Measurements from ENCODE around the gene FHOD1.

FHOD1 gene

DNA sequence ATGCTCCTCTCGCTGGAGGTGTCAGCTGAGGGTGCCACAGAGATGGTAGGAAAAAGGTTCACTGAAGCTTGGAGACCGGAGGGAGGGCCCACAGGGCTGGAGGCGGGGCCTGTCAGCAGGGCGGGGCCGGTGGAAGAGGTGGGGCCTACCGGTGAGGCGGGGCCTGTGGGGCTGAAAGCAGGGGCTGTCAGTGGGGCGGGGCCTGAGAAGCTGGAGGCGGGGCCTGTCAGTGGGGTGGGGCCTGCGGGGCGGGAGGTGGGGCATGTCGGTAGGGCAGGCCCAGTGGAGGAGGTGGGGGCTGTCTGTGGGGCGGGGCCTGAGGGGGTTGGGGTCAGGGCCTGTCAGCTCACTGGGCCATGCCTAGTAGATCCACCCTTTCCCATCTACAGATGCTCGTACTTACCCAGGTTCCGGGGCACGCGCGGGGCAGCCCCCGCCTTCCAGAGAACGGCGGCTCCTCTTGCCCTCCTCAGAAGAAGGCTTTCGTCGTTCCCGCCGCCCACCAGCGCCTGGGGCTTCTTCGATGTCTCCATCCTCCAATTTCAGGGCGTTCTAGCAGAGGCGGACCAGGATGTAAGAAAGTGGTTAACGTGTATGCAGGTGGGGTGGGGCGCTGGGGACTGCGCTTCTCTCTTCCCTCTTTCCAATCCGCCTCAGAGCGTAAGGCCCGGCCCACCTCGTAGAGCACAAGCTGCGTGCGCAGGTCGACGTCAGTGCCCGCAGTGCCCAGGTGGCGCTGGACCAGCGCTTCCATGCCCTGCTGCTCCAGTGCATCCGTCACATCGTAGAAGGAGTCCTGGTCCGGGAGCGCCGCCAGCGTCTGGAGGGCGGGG lies 10.5 kb downstream of the FHOD1 start:
- Histone ChIP-seq H3K27ac (ENCODE audit: extremely low read depth, low read depth, low read length) (no peak overlapping the region), H3K4me1 (ENCODE audit: control insufficient read depth, insufficient read depth, low read length) (no peaks in the 10 kb centered on the region), H3K9me3 (ENCODE audit: control insufficient read depth, insufficient read depth, low read depth, low read length) (no peaks in the 10 kb centered on the region), H3K36me3 (ENCODE audit: control insufficient read depth in 2 of 2, insufficient read depth in 1 of 2, low read length in 2 of 2) (peaks cover 8 to 66% of the 10 kb centered on the region in 2 experiments; a peak in 2 of 3 replicates), H3K4me3 (ENCODE audit: low read depth, low read length) (no peak overlapping the region)
- TF ChIP-seq SP3 (tag by site-specific recombination; IDR thresholded peaks at IDR 0.05): peak; percentile 60
- TF ChIP-seq ZNF324 (tag by site-specific recombination; IDR thresholded peaks at IDR 0.05): no peak
- TF ChIP-seq ZNF692 (tag by site-specific recombination; IDR thresholded peaks at IDR 0.05): peak; percentile 83
- no peak for TF ChIP-seq AEBP2 (tag by site-specific recombination; IDR thresholded peaks at IDR 0.05; ENCODE audit: borderline replicate concordance)
- TF ChIP-seq ZFP69B (tag by site-specific recombination; IDR thresholded peaks at IDR 0.05): peak; percentile 82
- peak; percentile 60 for TF ChIP-seq ZBTB20 (tag by site-specific recombination; IDR thresholded peaks at IDR 0.05)
- TF ChIP-seq ZNF366 (tag by site-specific recombination; conservative IDR thresholded peaks at IDR 0.05): 0 out of 2 replicates have a peak, but pooled peaks have one; percentile 21
- TF ChIP-seq ZXDB (tag by site-specific recombination; IDR thresholded peaks at IDR 0.05): peak; percentile 45
- no peak for TF ChIP-seq ZBTB7A (tag by site-specific recombination; IDR thresholded peaks at IDR 0.05; ENCODE audit: low read depth)
- peak; percentile 57 for TF ChIP-seq SP2 (tag by site-specific recombination; IDR thresholded peaks at IDR 0.05)
- no peak for TF ChIP-seq ZNF654 (tag by site-specific recombination; IDR thresholded peaks at IDR 0.05; ENCODE audit: low read depth)
- ChIA-PET CTCF (interaction anchor here (0.6 to 1.2 kb wide), 2 partner anchors 9 to 496 kb away, joined by 3 to 5 read pairs; no protein-coding TSS in a partner anchor), POLR2A (interaction anchor here (1.3 to 4.0 kb wide), 4 partner anchors 10 to 39 kb away, joined by 3 to 25 read pairs (median 12); partner anchors contain the start of genes FHOD1 and TMEM208)

DNA sequence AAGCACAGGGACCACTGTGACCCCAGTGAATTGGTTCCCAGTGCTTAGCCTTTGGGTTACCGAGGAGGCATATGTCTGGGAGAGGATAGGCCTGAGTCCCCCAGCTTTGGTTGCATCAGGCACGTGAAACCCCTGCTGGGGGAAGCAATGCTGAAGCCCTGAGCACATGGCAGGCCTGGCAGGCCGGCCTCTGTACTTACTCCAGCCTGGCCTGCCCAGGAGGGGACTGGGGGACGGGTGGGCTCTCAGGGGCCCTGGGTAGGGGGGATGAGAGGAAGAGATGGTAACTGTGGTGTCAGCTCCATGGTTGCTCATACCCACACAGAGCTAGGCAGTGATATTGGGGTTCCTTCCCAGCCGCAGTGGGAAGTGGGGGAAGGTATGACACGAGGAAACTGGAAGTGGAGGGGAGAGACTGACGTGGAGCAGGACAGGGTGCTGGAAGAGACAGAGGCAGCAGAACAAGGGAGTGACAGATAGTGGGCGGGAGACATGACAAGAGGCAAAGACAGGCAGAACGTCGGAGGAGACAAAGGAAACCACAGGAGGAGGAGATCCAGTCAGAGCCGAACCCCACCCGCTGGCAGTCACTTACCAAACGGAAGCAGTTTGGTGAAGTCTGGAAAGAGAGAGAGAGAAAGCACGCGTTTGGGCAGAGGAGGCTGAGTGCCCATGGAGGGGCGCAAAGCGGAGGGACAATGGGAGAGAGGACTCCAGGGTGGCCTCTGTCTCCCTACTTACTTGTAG lies 11.3 kb downstream of the FHOD1 start:
- H3K36me3 ChIP-seq (ENCODE audit: control insufficient read depth in 2 of 2, insufficient read depth in 1 of 2, low read length in 2 of 2): peaks cover 8 to 73% of the 10 kb centered on the region in 2 experiments; a peak in 2 of 3 replicates
- CTCF ChIA-PET: interaction anchor here (0.6 to 1.4 kb wide), 2 partner anchors 10 to 497 kb away, joined by 3 read pairs; no protein-coding TSS in a partner anchor
- POLR2A ChIA-PET: interaction anchor here (1.3 to 4.0 kb wide), 3 partner anchors 9 to 13 kb away, joined by 3 to 25 read pairs (median 22); partner anchors contain the start of genes FHOD1 and TMEM208
- H3K4me3 ChIP-seq (ENCODE audit: low read depth, low read length): no peak overlapping the region
- no peak overlapping the region for H3K27ac ChIP-seq (ENCODE audit: extremely low read depth, low read depth, low read length)
- H3K9me3 ChIP-seq (ENCODE audit: control insufficient read depth, insufficient read depth, low read depth, low read length): no peaks in the 10 kb centered on the region
- no peaks in the 10 kb centered on the region for H3K4me1 ChIP-seq (ENCODE audit: control insufficient read depth, insufficient read depth, low read length)
- TF ChIP-seq, protein P1, sequence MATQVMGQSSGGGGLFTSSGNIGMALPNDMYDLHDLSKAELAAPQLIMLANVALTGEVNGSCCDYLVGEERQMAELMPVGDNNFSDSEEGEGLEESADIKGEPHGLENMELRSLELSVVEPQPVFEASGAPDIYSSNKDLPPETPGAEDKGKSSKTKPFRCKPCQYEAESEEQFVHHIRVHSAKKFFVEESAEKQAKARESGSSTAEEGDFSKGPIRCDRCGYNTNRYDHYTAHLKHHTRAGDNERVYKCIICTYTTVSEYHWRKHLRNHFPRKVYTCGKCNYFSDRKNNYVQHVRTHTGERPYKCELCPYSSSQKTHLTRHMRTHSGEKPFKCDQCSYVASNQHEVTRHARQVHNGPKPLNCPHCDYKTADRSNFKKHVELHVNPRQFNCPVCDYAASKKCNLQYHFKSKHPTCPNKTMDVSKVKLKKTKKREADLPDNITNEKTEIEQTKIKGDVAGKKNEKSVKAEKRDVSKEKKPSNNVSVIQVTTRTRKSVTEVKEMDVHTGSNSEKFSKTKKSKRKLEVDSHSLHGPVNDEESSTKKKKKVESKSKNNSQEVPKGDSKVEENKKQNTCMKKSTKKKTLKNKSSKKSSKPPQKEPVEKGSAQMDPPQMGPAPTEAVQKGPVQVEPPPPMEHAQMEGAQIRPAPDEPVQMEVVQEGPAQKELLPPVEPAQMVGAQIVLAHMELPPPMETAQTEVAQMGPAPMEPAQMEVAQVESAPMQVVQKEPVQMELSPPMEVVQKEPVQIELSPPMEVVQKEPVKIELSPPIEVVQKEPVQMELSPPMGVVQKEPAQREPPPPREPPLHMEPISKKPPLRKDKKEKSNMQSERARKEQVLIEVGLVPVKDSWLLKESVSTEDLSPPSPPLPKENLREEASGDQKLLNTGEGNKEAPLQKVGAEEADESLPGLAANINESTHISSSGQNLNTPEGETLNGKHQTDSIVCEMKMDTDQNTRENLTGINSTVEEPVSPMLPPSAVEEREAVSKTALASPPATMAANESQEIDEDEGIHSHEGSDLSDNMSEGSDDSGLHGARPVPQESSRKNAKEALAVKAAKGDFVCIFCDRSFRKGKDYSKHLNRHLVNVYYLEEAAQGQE (tag by site-specific recombination; IDR thresholded peaks at IDR 0.05): no peak
- TF ChIP-seq ZNF175 (tag by site-specific recombination; IDR thresholded peaks at IDR 0.05) (no peak), ZNF169 (tag by site-specific recombination; IDR thresholded peaks at IDR 0.05) (0 out of 2 replicates have a peak, but pooled peaks have one; percentile 19), ZNF366 (tag by site-specific recombination; conservative IDR thresholded peaks at IDR 0.05) (peak; percentile 38; the same call in 1 of the 2 replicates), ZNF654 (tag by site-specific recombination; IDR thresholded peaks at IDR 0.05; ENCODE audit: low read depth) (no peak), ZNF501 (tag by site-specific recombination; IDR thresholded peaks at IDR 0.05) (no peak), WT1 (tag by site-specific recombination; IDR thresholded peaks at IDR 0.05) (no peak), IKZF3 (tag by site-specific recombination; IDR thresholded peaks at IDR 0.05) (no peak)
- TF ChIP-seq, protein P2, sequence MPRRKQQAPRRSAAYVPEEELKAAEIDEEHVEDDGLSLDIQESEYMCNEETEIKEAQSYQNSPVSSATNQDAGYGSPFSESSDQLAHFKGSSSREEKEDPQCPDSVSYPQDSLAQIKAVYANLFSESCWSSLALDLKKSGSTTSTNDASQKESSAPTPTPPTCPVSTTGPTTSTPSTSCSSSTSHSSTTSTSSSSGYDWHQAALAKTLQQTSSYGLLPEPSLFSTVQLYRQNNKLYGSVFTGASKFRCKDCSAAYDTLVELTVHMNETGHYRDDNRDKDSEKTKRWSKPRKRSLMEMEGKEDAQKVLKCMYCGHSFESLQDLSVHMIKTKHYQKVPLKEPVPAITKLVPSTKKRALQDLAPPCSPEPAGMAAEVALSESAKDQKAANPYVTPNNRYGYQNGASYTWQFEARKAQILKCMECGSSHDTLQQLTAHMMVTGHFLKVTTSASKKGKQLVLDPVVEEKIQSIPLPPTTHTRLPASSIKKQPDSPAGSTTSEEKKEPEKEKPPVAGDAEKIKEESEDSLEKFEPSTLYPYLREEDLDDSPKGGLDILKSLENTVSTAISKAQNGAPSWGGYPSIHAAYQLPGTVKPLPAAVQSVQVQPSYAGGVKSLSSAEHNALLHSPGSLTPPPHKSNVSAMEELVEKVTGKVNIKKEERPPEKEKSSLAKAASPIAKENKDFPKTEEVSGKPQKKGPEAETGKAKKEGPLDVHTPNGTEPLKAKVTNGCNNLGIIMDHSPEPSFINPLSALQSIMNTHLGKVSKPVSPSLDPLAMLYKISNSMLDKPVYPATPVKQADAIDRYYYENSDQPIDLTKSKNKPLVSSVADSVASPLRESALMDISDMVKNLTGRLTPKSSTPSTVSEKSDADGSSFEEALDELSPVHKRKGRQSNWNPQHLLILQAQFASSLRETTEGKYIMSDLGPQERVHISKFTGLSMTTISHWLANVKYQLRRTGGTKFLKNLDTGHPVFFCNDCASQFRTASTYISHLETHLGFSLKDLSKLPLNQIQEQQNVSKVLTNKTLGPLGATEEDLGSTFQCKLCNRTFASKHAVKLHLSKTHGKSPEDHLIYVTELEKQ (tag by site-specific recombination; IDR thresholded peaks at IDR 0.05; ENCODE audit: borderline replicate concordance): no peak

Data from HEK293 (cell line).